T-helper 17 cell (primary cell): ENCODE results near the gene ARHGAP21. TPM values are rescaled to one million over a fixed set of nuclear protein-coding genes. Genes with fewer than 3 reads are reported as not detected.
"Not testable (repeated sequence)": the region's sequence is repeated elsewhere in the genome, so short reads cannot be mapped to it uniquely, and the experiment has no call there.

Source experiments
- ATAC-seq: fragments of 150-1000 bp; cut with Tn5 transposase; 2 replicates; pipeline ENCODE4 v1.10.0; 2021; ENCODE audit warnings: mild to moderate bottlenecking, moderate library complexity
- DNase-seq, 3 donors: peaks; one replicate each; pipeline versions ENCODE4 v3.0.0 to v3.0.0-alpha.2; 2020 to 2021
- H3K9me3 ChIP-seq: one replicate; pipeline ENCODE4 v1.7.0; 2013; ENCODE audit warnings: low read length, mild to moderate bottlenecking; ENCODE audit not compliant: control insufficient read depth, poor library complexity, severe bottlenecking
- H3K27ac Mint-ChIP-seq: one replicate; pipeline ENCODE4 v1.8.0; 2022; ENCODE audit warnings: mild to moderate bottlenecking, moderate library complexity, mixed read lengths
- H3K27me3 Mint-ChIP-seq: one replicate; pipeline ENCODE4 v1.8.0; 2022; ENCODE audit warnings: mixed read lengths
- H3K36me3 Mint-ChIP-seq: one replicate; pipeline ENCODE4 v1.8.0; 2022; ENCODE audit warnings: low read depth, mixed read lengths
- H3K4me1 Mint-ChIP-seq: one replicate; pipeline ENCODE4 v1.8.0; 2022; ENCODE audit warnings: mild to moderate bottlenecking, mixed read lengths
- H3K4me3 Mint-ChIP-seq: one replicate; pipeline ENCODE4 v1.8.0; 2022; ENCODE audit warnings: mild to moderate bottlenecking, moderate library complexity, mixed read lengths
- total RNA-seq, 4 donors: library from RNA in 2 of 4; stranded (reverse) in 2 of 4; gene quantifications; one replicate each; pipeline ENCODE4 v1.2.3 and lab custom pipeline; 2022 to 2026

The ARHGAP21 gene
- total RNA-seq, 2 donors from 2014 or later = 26.6 to 71.2 TPM

GRCh38 chr10:24737001-24737400 lies 13.3 kb upstream of the ARHGAP21 start:
- Mint-ChIP-seq H3K27ac (no peak overlapping the region), H3K4me3 (no peak overlapping the region)
- H3K9me3 ChIP-seq = no peaks in the 10 kb centered on the region

DNA sequence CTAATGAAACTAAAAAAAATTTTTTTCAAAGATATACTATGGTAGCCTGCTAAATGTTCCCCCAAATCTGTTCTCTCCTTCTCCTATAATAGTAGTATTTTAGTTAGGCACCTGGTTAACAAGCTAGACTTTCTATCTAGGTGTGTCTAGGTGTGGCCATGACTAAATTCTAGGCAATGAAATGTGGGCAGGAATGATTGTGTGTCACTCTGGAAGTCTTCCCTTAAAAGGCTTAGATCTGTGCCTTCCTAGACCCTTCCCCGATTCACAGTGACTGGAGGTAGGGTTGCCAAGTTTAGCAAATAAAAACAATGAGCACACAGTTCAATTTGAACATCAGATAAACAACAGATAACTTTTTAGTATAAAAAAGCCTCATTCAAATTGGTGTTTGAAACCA lies 8.3 kb upstream of the ARHGAP21 start:
- Mint-ChIP-seq H3K27me3 (no peaks in the 10 kb centered on the region), H3K36me3 (no peaks in the 10 kb centered on the region), H3K4me1 (no peaks in the 10 kb centered on the region), H3K4me3 (no peak overlapping the region), H3K27ac (no peak overlapping the region)
- no peak for DNase-seq
- no peak for ATAC-seq
- no peaks in the 10 kb centered on the region for H3K9me3 ChIP-seq

More at GRCh38 chr10:24737001-24737400, 13.3 kb upstream of the ARHGAP21 start:
- Mint-ChIP-seq H3K36me3 (no peaks in the 10 kb centered on the region), H3K27me3 (no peaks in the 10 kb centered on the region), H3K4me1 (no peaks in the 10 kb centered on the region)
- no peak for ATAC-seq
- no peak for DNase-seq

DNA sequence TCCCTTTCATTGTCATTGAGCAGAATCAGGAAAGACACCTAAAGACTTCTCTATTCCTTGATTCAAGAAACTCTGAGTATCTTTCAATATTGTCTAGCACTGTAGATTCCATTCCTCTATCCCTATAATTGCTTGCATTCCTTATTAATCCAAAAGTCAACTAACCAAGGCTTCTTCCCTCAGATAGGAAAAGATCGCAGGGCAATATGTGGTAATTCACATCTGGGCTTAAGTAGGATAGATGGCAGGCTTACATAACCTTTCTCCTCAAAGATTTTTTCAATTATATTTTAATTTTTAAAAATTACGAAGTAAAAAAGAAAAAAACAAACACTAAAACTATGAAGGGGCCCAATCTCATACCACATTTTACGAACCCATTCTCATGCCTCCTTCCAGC lies 7.1 kb upstream of the ARHGAP21 start:
- DNase-seq (no peak), ATAC-seq (no peak)
- Mint-ChIP-seq H3K4me1 (no peaks in the 10 kb centered on the region), H3K27me3 (no peaks in the 10 kb centered on the region), H3K36me3 (no peaks in the 10 kb centered on the region), H3K4me3 (no peak overlapping the region), H3K27ac (no peak overlapping the region)
- H3K9me3 ChIP-seq = no peaks in the 10 kb centered on the region

DNA sequence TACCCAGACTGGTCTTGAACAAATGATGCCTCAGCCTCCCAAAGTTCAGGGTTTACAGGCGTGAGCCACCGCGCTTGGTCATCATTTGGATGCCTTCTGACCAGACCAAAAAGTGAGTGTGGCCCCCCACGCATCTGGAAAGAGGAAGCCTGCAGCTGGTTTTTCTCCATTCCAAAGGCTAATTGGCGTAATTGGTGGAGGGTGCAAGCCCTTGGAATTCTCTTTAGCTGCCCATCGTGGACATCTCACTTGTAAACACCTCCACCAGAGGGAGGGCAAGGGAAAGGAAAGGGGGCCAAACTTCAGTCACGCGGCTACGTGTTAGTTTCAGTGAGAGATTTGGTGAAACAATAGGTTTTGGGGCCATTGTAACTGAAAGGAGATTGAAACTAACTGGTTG lies 4.1 kb upstream of the ARHGAP21 start:
- ATAC-seq (no peak), DNase-seq (no peak)
- no peaks in the 10 kb centered on the region for H3K9me3 ChIP-seq
- no peak overlapping the region for H3K27ac Mint-ChIP-seq
- no peaks in the 10 kb centered on the region for H3K36me3 Mint-ChIP-seq
- H3K27me3 Mint-ChIP-seq = no peaks in the 10 kb centered on the region
- H3K4me3 Mint-ChIP-seq = no peak overlapping the region
- H3K4me1 Mint-ChIP-seq = peaks cover 4% of the 10 kb centered on the region

- no peaks in the 10 kb centered on the region for H3K36me3 Mint-ChIP-seq
- no peak overlapping the region for H3K27ac Mint-ChIP-seq
- H3K4me3 Mint-ChIP-seq = no peak overlapping the region
- H3K9me3 ChIP-seq = no peaks in the 10 kb centered on the region
- ATAC-seq = no peak
- no peaks in the 10 kb centered on the region for H3K27me3 Mint-ChIP-seq
- DNase-seq = no peak
- peaks cover 4% of the 10 kb centered on the region for H3K4me1 Mint-ChIP-seq
Observed at GRCh38 chr10:24726626-24727025, 2.9 kb upstream of the ARHGAP21 start.

DNA sequence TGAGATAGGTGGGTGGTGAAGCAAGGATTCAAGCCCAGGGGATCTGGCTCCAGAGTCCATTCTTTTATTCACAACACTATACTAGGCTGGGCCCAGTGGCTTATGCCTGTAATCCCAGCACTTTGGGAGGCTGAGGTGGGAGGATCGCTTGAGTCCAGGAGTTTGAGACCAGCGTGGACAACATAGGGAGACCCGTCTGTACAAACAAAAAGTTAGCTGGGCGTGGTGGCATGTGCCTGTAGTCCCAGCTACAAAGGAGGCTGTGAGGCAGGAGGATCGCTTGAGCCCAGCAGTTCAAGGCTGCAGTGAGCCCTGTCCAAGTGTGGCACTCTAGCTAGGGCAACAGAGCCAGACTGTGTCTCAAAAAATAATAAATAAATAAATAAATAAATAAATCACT lies 2.3 kb upstream of the ARHGAP21 start:
- ATAC-seq, H3K4me1 Mint-ChIP-seq, H3K4me3 Mint-ChIP-seq, H3K27me3 Mint-ChIP-seq, H3K27ac Mint-ChIP-seq, DNase-seq, H3K9me3 ChIP-seq, H3K36me3 Mint-ChIP-seq: not testable (repeated sequence)

GRCh38 chr10:24724381-24725228 lies 918 bp upstream of the ARHGAP21 start:
- ATAC-seq = peak; percentile 93
- Mint-ChIP-seq H3K4me3 (peak overlapping the region; percentile 93), H3K27me3 (no peaks in the 10 kb centered on the region), H3K36me3 (no peaks in the 10 kb centered on the region), H3K27ac (peak overlapping the region; percentile 83), H3K4me1 (peaks cover 4% of the 10 kb centered on the region)
- no peaks in the 10 kb centered on the region for H3K9me3 ChIP-seq
- peak; percentile 87 to 93 (median 90) for DNase-seq

DNA sequence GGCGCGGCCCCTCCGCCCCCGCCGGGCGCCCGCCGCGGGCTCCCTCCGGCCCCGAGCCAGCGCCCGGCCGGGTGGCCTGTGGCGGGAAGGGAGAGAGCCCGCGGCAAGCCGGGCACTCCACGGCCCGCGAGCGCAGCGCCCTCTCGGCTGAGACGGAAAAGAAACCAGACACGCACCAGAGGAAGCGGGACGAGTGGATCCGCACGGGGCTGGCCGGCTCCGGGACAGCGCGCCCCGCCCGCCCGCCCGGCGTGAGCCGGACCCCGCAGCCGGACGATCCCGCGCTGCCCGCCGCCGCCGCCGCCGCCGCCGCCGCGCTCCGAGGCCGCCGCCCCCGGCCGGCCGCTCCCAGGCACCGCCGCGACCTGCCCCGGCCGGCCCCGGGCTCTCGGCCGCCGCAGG lies 300 bp downstream of the ARHGAP21 start:
- no peak overlapping the region for H3K27ac Mint-ChIP-seq
- ATAC-seq (no peak), DNase-seq (peak in 2 of 3 donors; percentile 11 to 31)
- H3K27me3 Mint-ChIP-seq = no peaks in the 10 kb centered on the region
- peak overlapping the region; percentile 36 for H3K4me3 Mint-ChIP-seq
- H3K4me1 Mint-ChIP-seq = peaks cover 8% of the 10 kb centered on the region
- H3K36me3 Mint-ChIP-seq = no peaks in the 10 kb centered on the region
- H3K9me3 ChIP-seq = no peaks in the 10 kb centered on the region

DNA sequence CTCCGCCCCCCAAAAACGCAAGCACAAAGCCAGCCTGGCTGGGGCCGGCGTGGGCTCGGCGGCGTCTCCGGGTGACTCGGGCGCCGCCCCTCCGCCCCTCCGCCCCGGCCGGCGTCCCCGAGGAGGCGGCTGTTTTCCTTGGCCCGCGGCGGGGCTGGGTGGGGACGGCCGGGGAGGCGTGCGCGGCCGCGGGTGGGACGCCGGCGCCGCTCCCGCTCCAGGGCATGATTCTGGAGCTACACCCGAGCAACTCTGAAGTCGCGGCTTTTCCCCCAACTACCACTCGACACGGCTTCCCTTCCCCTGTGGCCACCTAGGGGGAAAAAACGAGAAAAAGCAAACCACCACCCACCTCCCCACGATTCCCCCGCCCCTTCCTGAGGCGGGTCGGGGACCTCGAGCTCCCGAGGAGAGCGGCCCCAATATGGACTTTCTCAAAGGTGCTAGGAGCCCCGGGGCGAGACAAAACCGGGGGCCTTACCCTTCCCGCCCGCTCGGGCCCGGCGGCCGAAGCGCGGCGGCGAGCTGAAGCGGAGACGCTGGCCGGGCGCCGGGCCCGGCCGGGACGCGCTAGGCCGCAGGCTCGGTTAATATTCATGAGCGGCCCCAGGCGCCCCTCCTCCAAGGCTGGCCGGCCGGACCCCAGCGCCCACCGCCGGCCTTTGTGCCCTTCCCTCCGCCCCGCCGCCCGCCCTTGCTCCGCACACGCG lies 856 bp downstream of the ARHGAP21 start:
- Mint-ChIP-seq H3K4me3 (peak overlapping the region; percentile 91), H3K4me1 (peaks cover 8% of the 10 kb centered on the region), H3K36me3 (no peaks in the 10 kb centered on the region), H3K27ac (no peak overlapping the region), H3K27me3 (no peaks in the 10 kb centered on the region)
- no peaks in the 10 kb centered on the region for H3K9me3 ChIP-seq
- DNase-seq (peak; percentile 13 to 43 (median 36)), ATAC-seq (peak; percentile 17)

DNA sequence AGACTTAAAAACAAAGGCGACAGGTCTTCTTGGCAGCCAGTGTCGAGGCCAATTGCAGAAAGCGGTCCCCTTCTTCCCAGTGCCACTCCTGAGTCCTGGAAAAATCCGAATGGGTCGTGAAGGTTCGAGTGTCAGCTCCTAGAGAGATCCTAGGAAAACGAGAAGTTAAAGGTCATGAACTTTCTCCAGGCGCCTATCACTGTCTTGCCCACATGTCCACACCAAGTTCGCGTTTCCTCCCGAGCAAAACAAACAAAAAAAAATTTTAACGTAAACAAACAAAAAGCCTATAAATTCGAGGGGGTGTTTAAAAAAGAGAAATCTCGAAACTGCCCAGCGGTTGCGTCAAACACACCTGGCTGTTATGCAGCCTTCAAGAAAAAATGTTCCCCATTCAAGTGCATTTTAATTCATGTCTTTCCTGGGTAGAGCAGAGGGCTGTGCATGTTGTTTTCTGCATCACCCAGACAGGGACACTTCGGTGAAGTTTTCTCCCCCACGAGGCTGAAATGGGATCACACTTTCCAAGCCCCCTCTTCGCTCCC lies 1.5 kb downstream of the ARHGAP21 start:
- Mint-ChIP-seq H3K4me1 (peaks cover 8% of the 10 kb centered on the region), H3K36me3 (no peaks in the 10 kb centered on the region), H3K27me3 (no peaks in the 10 kb centered on the region), H3K4me3 (peak overlapping the region; percentile 91), H3K27ac (no peak overlapping the region)
- ATAC-seq = peak; percentile 0
- no peaks in the 10 kb centered on the region for H3K9me3 ChIP-seq
- DNase-seq = no peak

DNA sequence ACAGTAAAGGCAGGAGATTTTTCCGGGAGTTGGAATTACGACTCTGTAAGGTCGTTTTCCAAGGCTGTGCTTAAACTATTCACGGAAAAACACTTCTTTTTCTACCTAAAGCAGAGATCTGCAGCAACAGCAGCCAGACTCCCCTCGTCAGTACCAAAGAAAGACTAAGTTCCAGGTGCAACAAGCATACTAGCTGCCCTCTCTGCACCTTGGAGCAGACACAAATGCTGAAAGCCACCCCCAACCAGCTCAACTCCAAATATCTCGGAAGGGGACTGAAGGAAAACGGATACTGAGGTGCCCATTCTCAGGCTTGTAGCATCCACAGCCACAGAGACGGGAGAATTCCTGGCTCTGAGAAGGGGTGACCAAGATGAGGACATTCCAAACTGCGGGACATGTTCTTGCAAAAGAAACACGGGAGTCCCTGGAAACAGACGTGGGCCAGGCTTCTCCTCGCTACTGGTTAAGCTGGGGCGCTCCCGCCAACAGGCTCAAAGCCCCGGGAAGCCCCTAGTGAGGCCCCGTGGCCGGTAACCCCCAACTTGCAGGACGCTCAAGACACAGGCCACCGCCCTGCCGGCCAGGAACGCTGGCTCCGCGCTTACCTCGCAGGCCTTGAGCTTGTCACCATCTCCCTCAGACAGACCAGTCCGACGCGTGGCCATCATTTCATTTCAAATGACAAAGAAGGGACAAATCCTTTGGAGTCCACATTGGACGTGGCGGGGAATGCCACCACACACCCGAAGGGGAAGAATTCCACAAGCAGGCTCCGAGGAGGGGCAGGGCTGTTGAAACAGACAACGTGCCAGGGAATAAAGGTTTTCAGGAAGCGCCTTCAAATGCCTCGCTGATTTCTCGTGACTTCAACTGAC lies 2.2 kb downstream of the ARHGAP21 start:
- H3K9me3 ChIP-seq = no peaks in the 10 kb centered on the region
- Mint-ChIP-seq H3K4me1 (peaks cover 8% of the 10 kb centered on the region), H3K4me3 (peak overlapping the region; percentile 91), H3K27ac (no peak overlapping the region), H3K27me3 (no peaks in the 10 kb centered on the region), H3K36me3 (no peaks in the 10 kb centered on the region)
- ATAC-seq (no peak), DNase-seq (no peak)

DNA sequence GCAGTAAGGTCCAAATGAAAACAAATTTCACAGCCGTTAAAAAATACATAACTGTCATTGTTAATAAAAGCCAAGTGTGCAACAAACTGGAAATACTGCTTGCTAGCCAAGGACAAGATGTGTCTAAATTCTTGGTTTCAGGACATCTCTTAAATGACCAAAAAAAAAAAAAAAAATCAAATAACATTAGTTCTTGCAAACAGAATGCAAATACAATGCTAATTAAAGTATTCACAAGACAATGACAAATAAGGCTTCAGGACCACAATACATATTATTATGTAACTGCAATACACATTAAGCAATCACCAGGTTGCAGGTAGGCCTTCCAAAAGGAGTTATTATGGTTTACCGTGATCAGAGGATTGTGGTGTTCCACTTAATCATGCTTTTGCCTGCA lies 3.6 kb downstream of the ARHGAP21 start:
- no peak overlapping the region for H3K27ac Mint-ChIP-seq
- no peaks in the 10 kb centered on the region for H3K9me3 ChIP-seq
- H3K4me1 Mint-ChIP-seq = peaks cover 8% of the 10 kb centered on the region
- no peaks in the 10 kb centered on the region for H3K27me3 Mint-ChIP-seq
- no peaks in the 10 kb centered on the region for H3K36me3 Mint-ChIP-seq
- no peak overlapping the region for H3K4me3 Mint-ChIP-seq
- DNase-seq (no peak), ATAC-seq (no peak)
